T-helper 22 cell (primary cell): ENCODE measurements around the gene ARL15.

Experiments
- DNase-seq: peaks from one replicate; pipeline ENCODE4 v3.0.0-alpha.2; 2020; ENCODE audit warnings: low read depth

ARL15 gene

DNA sequence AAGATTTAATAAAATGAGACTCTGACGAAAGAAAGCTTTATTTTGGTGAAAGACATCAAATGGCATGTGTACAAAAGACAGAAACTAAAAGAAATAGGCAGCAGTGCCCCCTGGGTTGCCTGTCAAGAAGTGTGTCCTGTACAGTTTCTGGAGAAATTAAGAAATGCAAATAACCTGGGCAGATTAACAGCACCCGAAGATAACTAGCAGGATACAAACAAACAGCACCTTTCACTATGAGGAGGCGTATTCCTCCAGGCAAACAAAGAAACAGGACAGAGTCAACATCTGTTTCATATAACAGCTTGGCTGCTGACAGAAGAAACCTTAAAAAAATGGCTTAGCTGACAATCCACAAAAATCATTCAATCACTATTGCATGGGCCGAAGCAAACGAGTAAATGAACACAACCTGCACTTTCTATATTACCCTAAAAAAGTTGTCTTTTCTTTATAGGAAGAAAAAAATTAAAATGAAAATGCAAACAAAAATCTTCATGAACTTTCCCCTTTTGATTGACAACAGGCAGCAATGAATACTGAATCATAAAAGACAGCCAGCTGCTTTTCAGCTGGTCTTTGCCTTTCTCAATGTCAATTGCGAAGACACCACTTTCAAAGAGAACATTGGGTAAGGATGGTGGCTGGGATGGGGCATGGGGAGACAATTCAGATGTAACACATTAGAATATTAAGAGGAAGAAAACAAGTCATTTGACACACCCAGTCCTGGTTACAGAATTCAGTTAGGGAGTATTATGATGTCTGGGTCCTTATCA lies 162.1 kb downstream of the ARL15 start:
- DNase-seq = no peak

- no peak for DNase-seq
These were observed 163.5 kb downstream of the ARL15 start for GRCh38 chr5:54146916-54147315.

DNA sequence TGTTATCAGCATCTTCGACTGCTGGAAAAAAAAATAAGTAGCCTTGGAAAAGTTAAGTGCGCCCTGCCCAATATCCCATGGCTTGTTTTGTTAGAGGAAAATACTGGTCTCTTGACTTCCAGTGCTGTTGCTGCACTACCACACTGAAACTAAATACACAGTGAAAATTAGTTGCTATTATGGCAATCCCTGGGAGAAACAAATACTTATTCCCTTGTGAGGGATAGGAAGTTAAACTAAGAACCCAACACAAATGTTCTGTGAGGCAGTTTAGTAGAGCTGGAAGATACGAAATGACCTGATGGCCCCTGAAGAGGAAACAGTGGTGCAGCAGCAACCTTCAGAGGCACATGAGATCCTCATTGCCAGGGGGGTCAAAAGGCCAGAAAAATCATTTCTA lies 164.0 kb downstream of the ARL15 start:
- DNase-seq = no peak

- DNase-seq = no peak
These were observed 170.0 kb downstream of the ARL15 start for GRCh38 chr5:54140247-54140840.

GRCh38 chr5:54136516-54137440 lies 173.6 kb downstream of the ARL15 start:
- no peak for DNase-seq

DNA sequence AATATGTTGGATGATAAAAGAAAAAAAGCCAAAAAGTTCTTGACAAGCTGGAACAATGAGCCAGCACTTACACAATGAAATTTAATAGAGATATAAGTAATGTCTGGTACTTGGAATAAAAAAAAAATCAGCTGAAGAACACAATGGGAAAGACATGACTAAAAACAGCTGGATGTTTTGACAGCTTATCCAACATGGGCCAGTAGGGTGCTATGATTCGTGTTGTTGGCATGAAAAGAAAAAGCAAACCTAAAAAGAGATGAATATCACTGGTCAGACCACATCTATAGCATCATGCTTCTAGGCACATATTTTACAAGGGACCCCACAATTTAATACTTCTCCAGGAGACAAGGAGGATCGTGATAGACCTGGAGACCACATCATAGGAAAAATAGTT lies 175.3 kb downstream of the ARL15 start:
- no peak for DNase-seq

DNA sequence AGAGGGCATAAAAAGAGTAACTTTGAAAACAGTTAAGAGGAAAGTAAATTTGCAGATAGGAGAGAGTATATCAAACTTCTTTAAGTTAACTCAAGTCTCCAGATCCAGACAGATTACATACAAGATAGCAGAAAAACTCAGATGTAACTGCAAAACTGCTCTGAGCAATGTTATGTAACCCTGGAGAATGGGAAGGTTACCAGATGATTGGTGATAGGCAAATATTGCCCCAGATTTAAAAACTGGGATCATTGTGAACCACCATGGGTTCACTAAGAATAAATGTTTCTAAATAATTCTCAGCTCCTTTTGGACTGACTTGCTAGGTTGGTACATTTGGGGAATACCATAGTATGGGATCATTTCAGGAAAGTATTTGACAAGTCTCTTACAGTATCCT lies 176.5 kb downstream of the ARL15 start:
- DNase-seq = no peak

GRCh38 chr5:54120473-54120872 lies 189.9 kb downstream of the ARL15 start:
- no peak for DNase-seq

DNA sequence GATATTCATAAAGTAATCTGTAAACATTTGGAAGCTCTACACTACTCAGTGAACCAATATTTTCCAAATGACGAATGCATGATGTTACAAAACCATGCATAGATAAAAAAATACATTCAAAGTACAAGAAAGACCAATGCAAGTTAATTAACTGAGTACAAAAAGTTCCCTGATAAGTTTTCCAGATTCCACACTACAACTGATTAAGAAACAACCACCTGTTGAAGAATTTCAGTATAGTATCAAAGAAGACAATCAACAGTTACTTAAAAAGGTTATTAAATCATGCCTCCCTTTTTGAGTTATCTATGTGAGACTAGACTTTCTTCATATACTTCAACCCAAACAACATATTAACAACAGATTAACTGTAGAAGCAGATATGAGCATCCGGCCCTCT lies 192.4 kb downstream of the ARL15 start:
- DNase-seq = no peak

DNA sequence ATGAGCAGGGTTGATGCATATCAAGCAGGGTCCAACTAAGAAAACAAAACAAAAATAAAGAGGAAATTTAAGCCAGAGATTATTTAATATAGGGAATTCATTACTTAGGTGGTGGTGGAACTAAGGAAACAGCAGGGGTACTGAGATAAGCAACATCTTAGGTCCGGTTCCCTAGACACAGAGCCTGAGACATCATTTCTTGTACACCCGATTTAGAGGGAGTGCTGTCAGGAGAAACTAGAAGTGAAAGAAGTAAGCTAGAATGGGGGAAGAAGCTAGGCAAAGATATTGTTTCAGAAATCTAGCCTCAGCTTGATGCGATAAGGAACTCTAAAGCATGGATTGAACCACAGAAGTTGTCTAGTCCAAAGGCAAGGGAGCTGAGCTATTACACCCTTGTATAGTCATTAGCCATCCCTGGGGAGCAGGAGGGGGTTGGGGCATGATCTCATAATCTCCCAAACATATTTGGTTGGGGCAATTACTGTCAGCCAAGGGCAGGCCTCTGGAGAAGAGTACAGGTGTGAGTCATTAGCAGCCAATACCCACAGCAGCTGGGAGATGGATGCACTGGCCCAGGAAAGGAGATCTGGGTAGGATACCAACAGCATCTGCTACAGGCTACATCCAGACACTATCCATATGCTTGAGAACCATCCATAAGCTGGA lies 194.5 kb downstream of the ARL15 start:
- no peak for DNase-seq

GRCh38 chr5:54113060-54113459 lies 197.3 kb downstream of the ARL15 start:
- no peak for DNase-seq

DNA sequence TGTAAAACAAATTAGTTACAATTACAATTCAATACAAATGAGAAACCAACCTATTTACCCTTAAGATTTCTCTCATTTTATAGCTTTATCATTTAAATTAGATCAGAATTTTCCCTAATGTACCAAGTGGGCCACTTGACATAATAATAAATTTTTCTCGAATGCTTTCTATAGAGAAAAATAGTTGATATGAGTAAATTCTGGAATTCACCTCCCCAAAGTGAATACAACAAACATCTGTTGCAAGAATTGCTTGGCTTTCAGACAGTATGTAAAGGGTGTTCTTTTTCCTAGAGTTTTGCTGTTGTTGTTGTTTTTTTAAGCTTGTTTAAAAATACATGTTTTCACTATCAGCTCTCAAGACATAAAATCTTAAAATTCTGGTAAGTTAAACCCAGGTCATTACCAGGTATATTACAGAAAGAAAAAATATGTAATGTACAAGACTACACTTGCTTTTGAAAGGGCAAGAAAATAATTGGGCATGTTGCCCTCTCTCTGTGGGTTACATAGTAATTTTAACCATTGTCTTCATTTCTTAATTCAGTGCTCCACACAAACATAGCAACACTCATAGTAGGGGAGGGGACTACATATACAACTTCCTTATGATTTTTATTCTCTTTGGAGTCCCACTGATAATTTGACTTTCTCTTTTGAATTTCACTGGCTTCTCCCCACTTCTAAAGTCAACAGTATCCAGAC lies 200.6 kb downstream of the ARL15 start:
- DNase-seq = no peak

DNA sequence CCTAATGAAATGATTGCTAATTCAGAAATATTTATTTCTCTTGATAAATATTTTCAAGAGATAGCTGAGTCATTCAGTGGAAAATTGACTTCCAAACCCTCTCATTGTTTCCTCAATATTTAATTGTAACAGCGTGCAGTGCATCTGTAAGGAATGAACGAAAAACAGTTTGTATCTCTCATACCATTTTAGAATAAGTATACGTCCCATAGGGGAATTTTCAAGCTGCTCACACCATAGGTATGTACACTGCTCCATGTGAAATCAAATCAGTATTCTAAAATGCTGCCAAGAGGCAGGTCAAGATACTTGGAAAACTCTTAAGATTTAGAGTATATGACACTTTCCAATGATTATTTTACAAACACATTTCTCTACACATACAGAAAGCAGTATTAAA lies 202.2 kb downstream of the ARL15 start:
- DNase-seq = no peak

GRCh38 chr5:54103871-54104270 lies 206.5 kb downstream of the ARL15 start:
- DNase-seq = no peak

DNA sequence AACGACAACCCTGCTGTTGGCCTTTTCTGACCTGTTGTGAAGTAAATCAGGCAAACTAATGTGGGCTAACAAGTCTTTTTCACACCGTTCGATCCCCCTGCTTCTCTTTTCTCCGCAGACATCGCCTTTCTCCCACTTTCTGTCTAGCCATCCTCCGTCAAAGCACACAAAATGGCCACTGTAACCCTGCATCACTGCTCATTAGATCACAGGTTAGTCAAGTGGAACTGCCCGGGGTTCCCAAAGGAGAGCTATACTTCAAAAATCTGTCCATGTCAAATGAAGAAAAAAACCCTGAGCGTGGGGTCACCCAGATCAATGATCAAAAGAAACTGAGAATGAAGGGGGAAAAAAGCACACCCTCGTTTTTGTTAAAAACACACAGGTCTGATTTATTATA lies 212.1 kb downstream of the ARL15 start:
- DNase-seq = no peak

DNA sequence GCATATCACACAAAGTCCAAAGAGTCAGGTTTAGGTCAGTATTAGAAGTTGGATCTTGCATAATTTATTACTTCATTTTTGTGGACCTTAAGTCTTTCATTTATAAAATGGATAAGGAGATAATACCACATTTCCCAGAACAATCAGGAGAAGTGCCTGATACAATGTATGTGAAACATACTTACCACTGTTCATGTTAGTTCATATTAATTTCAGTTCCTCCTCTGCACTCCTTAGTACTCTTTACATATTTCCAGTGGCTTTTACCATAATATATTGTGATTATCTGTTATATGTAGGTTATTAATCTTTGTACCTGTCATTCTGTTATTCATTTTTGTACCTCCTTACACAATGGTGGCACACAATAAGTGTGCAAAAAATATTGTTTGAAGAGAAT lies 214.4 kb downstream of the ARL15 start:
- DNase-seq = no peak

DNA sequence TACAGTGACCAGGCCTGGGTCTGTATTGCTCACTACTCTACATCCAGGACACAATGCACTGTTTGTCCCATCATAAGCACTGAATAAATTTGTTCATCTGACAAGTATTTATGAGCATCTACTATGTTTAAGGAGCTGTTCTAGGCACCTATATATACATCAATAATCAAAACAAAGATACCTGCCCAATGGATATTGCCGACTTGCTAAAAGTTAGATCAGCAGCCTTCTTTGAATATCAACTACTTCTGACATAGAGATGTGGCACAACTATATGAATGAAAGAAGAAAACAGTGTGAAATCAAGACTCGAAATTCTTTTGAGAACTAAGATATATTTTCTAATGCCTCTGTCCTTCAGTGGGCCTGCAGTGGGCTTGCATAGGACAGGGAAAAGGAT lies 215.7 kb downstream of the ARL15 start:
- no peak for DNase-seq

DNA sequence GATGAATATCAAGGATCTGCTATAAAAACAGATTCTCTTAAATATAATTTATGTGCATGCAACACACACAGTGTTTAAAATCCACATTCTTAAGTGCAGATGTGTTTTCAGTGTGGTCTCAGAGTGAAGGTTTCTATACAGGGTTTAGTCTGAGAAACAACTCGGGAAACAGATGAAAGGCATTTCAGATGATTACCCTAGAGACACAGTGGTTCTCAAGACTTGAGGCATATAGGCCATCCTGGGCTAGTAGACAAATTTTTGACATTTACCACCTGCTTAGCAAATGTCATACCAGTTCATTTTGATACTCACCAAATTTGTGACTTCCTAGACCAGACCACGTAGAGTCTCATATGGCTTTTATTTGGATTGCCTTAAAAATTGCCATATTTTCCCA lies 216.5 kb downstream of the ARL15 start:
- no peak for DNase-seq

DNA sequence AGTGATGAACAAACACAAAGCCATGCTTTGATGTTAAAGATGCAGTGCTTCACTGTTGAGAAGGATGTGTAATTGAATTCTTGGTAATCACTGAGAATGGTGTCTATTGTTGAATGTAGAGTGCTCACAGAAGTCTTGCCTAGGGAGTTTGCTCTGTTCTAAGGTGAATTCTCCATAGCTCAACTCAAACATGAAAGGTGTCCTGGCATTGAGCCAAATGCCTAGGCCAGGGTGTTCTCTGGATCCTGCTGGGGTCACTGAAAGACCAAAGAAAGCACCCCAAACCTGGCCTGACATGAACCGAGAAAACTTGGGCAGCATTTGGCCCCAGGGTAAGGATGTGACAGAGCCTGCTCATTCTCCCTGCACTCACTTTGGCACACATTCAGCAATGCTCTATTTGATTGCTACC lies 217.3 kb downstream of the ARL15 start:
- DNase-seq = no peak

- no peak for DNase-seq
These were observed 218.9 kb downstream of the ARL15 start for GRCh38 chr5:54091307-54092130.
